ENCODE results near the gene PPP2R3B. TPM values are rescaled to one million over a fixed set of nuclear protein-coding genes. Genes with fewer than 3 reads are reported as not detected.

The PPP2R3B gene
- polyA plus RNA-seq, 1 donor (not counting 4 experiments of a cell fraction or from before 2014, with no cell fraction given) = 6.6 TPM

DNA sequence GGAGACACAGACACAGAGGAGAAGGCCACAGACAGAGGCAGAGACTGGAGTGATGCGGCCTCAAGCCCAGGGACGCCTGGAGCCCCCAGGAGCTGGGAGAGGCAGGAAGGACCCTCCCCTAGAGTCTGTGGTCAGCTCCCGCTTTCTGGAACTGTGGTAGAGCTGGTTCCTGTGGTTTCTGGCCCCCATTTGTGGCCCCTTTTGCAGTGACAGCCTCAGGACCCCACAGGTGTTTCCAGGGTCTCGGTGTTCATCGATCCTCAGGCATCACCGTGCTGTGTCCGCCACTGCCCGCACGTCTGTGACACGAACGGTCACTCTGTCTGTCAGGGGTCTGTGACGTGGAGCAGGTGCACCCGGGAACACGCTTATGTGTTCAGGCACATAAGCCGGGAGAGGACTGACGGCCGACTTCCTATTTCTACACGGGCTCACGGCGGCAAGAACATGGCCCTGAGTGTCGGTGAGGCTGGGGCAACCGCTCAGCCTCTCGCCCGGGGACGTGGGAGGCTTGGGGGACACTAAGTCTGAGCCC, 76.0 kb downstream of the PPP2R3B start:
- dilution Hi-C loops (cut with MboI; ENCODE audit: extremely low pct_ligation_motif_present, low sequenced_read_pairs) = no loop called here
- no peak overlapping the region for H3K9ac ChIP-seq (ENCODE audit: control insufficient read depth, extremely low read depth, insufficient read depth, low read length)
- TF ChIP-seq, protein P1, sequence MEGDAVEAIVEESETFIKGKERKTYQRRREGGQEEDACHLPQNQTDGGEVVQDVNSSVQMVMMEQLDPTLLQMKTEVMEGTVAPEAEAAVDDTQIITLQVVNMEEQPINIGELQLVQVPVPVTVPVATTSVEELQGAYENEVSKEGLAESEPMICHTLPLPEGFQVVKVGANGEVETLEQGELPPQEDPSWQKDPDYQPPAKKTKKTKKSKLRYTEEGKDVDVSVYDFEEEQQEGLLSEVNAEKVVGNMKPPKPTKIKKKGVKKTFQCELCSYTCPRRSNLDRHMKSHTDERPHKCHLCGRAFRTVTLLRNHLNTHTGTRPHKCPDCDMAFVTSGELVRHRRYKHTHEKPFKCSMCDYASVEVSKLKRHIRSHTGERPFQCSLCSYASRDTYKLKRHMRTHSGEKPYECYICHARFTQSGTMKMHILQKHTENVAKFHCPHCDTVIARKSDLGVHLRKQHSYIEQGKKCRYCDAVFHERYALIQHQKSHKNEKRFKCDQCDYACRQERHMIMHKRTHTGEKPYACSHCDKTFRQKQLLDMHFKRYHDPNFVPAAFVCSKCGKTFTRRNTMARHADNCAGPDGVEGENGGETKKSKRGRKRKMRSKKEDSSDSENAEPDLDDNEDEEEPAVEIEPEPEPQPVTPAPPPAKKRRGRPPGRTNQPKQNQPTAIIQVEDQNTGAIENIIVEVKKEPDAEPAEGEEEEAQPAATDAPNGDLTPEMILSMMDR (optimal IDR thresholded peaks at IDR 0.05 in 1 of 3, IDR thresholded peaks at IDR 0.05 in 1 of 3, conservative IDR thresholded peaks at IDR 0.05 in 1 of 3; ENCODE audit: extremely low read depth in 1 of 3, insufficient read depth in 2 of 3, low read length in 3 of 3) = no peak
- no peak for TF ChIP-seq EZH2 (IDR thresholded peaks at IDR 0.05; ENCODE audit: low read length)

DNA sequence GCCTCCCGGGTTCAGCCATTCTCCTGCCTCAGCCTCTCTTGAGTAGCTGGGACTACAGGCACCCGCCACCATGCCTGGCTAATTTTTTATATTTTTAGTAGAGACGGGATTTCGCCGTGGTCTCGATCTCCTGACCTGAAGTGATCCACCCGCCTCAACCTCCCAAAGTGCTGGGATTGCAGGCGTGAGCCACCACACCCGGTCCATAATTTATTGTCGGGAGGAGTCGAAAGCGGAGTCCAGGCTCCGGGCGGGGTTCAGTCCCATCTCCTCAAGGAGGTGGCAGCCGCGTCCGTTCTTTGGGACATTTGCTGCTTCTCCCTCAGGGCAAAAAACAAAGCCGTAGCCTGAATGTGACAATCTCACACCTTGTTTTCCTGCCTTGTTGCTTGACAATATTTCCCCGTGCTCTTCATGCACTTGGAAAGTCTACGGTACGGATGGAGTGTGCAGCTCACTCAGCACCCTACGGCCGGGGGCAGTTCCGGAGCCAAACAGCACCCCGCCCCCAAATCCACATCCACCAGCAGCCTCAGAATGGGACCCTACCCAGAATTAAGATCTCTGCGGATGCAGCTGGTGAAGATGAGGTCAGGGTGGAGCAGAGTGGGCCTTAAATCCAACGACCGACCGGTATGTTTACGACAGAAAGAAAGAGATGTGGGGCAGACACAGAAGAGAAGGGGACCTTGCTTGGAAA, 77.7 kb downstream of the PPP2R3B start:
- Histone ChIP-seq H3K27ac (ENCODE audit: control insufficient read depth, insufficient read depth, low read length) (no peak overlapping the region), H3K36me3 (ENCODE audit: control insufficient read depth in 2 of 2, extremely low read depth in 1 of 2, insufficient read depth in 2 of 2, low read length in 2 of 2) (peaks cover 27 to 43% of the 10 kb centered on the region in 2 experiments), H3K4me1 (ENCODE audit: control insufficient read depth, extremely low read depth, insufficient read depth, low read length) (no peaks in the 10 kb centered on the region), H3K4me2 (ENCODE audit: control insufficient read depth, extremely low read depth, insufficient read depth, low read depth, low read length) (no peak overlapping the region), H2AFZ (ENCODE audit: control insufficient read depth, low read length) (no peak overlapping the region), H3K27me3 (ENCODE audit: control insufficient read depth, extremely low read depth, insufficient read depth, low read length) (no peaks in the 10 kb centered on the region), H3K9me1 (ENCODE audit: control insufficient read depth, extremely low read depth, insufficient read depth, low read length) (no peaks in the 10 kb centered on the region), H4K20me1 (ENCODE audit: control insufficient read depth, extremely low read depth, insufficient read depth, low read length) (peaks cover 2% of the 10 kb centered on the region), H3K9ac (ENCODE audit: control insufficient read depth, extremely low read depth, insufficient read depth, low read length) (no peak overlapping the region), H3K9me3 (ENCODE audit: control insufficient read depth, low read depth, low read length) (no peaks in the 10 kb centered on the region), H3K79me2 (ENCODE audit: control insufficient read depth, insufficient read depth, low read length) (no peaks in the 10 kb centered on the region), H3K4me3 (ENCODE audit: control insufficient read depth in 2 of 3, extremely low read depth in 1 of 3, insufficient read depth in 2 of 3, low read depth in 1 of 3, low read length in 3 of 3) (no peak overlapping the region)
- TF ChIP-seq EZH2 (IDR thresholded peaks at IDR 0.05; ENCODE audit: low read length) = no peak
- TF ChIP-seq, protein P1 (optimal IDR thresholded peaks at IDR 0.05 in 1 of 3, IDR thresholded peaks at IDR 0.05 in 1 of 3, conservative IDR thresholded peaks at IDR 0.05 in 1 of 3; ENCODE audit: extremely low read depth in 1 of 3, insufficient read depth in 2 of 3, low read length in 3 of 3) = no peak
- dilution Hi-C loops (cut with MboI; ENCODE audit: extremely low pct_ligation_motif_present, low sequenced_read_pairs) = no loop called here
- FAIRE-seq (no peak), DNase-seq (ENCODE audit: low read depth, low spot score) (no peak)

More for the DNA sequence above, 76.0 kb downstream of the PPP2R3B start:
- no peak overlapping the region for H3K4me2 ChIP-seq (ENCODE audit: control insufficient read depth, extremely low read depth, insufficient read depth, low read depth, low read length)
- no peaks in the 10 kb centered on the region for H3K9me3 ChIP-seq (ENCODE audit: control insufficient read depth, low read depth, low read length)
- H2AFZ ChIP-seq (ENCODE audit: control insufficient read depth, low read length) = no peak overlapping the region
- DNase-seq (ENCODE audit: low read depth, low spot score) (no peak), FAIRE-seq (no peak)
- no peak overlapping the region for H3K27ac ChIP-seq (ENCODE audit: control insufficient read depth, insufficient read depth, low read length)
- no peaks in the 10 kb centered on the region for H3K79me2 ChIP-seq (ENCODE audit: control insufficient read depth, insufficient read depth, low read length)
- H3K36me3 ChIP-seq (ENCODE audit: control insufficient read depth in 2 of 2, extremely low read depth in 1 of 2, insufficient read depth in 2 of 2, low read length in 2 of 2) = peaks cover 26 to 37% of the 10 kb centered on the region in 2 experiments
- H3K9me1 ChIP-seq (ENCODE audit: control insufficient read depth, extremely low read depth, insufficient read depth, low read length) = no peaks in the 10 kb centered on the region
- peaks cover 2% of the 10 kb centered on the region for H4K20me1 ChIP-seq (ENCODE audit: control insufficient read depth, extremely low read depth, insufficient read depth, low read length)
- H3K4me1 ChIP-seq (ENCODE audit: control insufficient read depth, extremely low read depth, insufficient read depth, low read length) = no peaks in the 10 kb centered on the region
- H3K4me3 ChIP-seq (ENCODE audit: control insufficient read depth in 2 of 3, extremely low read depth in 1 of 3, insufficient read depth in 2 of 3, low read depth in 1 of 3, low read length in 3 of 3) = no peak overlapping the region
- H3K27me3 ChIP-seq (ENCODE audit: control insufficient read depth, extremely low read depth, insufficient read depth, low read length) = no peaks in the 10 kb centered on the region
